Stimulated activated CD8-positive, alpha-beta memory T cell treated with anti-CD3 and anti-CD28 coated beads, Interleukin-4, amount 100 ng/mL, for 4 hours (primary cell): ENCODE results near the gene SLC10A3.

Source experiments
- DNase-seq, 2 donors: peaks; one replicate each; pipeline ENCODE4 v3.0.0-alpha.2; 2020; ENCODE audit warnings: low read depth in 2 of 2, low spot score in 1 of 2

SLC10A3 gene

GRCh38 chrX:154465601-154466000, 24.8 kb downstream of the SLC10A3 start:
- no peak for DNase-seq

GRCh38 chrX:154464806-154465365, 25.5 kb downstream of the SLC10A3 start:
- DNase-seq = no peak

- no peak for DNase-seq
These were observed 26.7 kb downstream of the SLC10A3 start for GRCh38 chrX:154463611-154464220.

- DNase-seq = no peak
These were observed 28.0 kb downstream of the SLC10A3 start for GRCh38 chrX:154462396-154462795.

GRCh38 chrX:154460326-154460725, 30.1 kb downstream of the SLC10A3 start:
- DNase-seq = no peak

- no peak for DNase-seq
These were observed 30.6 kb downstream of the SLC10A3 start for GRCh38 chrX:154459832-154460231.

GRCh38 chrX:154458954-154459778, 31.3 kb downstream of the SLC10A3 start:
- DNase-seq = no peak

GRCh38 chrX:154458116-154458953, 32.1 kb downstream of the SLC10A3 start, which contains the start of gene PLXNA3:
Gene PLXNA3 (plus strand): TSS chrX:154458281. CDS start chrX:154460184, 1,903 bp downstream.
- DNase-seq = peak in 1 of 2 donors; percentile 28

GRCh38 chrX:154457491-154458115, 32.8 kb downstream of the SLC10A3 start:
- no peak for DNase-seq

- no peak for DNase-seq
These were observed 37.6 kb downstream of the SLC10A3 start for GRCh38 chrX:154452823-154453222.

GRCh38 chrX:154450312-154450711, 40.1 kb downstream of the SLC10A3 start:
- DNase-seq = no peak

GRCh38 chrX:154449618-154450017, 40.8 kb downstream of the SLC10A3 start:
- no peak for DNase-seq

GRCh38 chrX:154448484-154448883, 41.9 kb downstream of the SLC10A3 start:
- DNase-seq = no peak

- no peak for DNase-seq
These were observed 44.0 kb downstream of the SLC10A3 start for GRCh38 chrX:154446430-154446829.

GRCh38 chrX:154445776-154446175, 44.7 kb downstream of the SLC10A3 start:
- DNase-seq = no peak

- DNase-seq = no peak
These were observed 45.6 kb downstream of the SLC10A3 start for GRCh38 chrX:154444755-154445246.

- peak in 1 of 2 donors; percentile 52 for DNase-seq
These were observed 46.3 kb downstream of the SLC10A3 start, which contains the start of gene FAM50A for GRCh38 chrX:154443992-154444754. Gene FAM50A (plus strand): TSS chrX:154444141. CDS start chrX:154444236, 95 bp downstream.

GRCh38 chrX:154443479-154443910, 46.9 kb downstream of the SLC10A3 start:
- DNase-seq = no peak

GRCh38 chrX:154441984-154442707, 48.3 kb downstream of the SLC10A3 start:
- DNase-seq = no peak
